ENCODE results near the gene GTF2A1.

The GTF2A1 gene

DNA sequence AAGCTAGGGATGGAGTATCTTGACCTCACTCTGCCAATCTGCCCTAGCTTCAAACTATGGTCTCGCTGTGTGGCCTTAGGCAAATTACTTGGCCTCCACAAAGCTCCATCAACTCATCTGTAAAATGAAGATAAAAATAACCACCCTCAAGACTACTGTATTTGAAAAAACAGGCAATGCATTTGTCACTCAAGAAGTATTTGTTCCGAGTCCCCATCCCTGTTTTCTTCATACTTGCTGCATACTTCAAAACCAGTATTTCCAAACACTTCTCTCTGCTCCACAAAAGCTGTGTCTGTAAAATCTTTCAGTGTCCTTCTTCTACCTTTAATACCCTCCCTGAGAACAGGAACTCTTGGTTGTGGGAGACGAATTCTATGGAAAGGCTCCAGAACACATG lies 47.9 kb downstream of the GTF2A1 start:
- peak; percentile 6 for DNase-seq

DNA sequence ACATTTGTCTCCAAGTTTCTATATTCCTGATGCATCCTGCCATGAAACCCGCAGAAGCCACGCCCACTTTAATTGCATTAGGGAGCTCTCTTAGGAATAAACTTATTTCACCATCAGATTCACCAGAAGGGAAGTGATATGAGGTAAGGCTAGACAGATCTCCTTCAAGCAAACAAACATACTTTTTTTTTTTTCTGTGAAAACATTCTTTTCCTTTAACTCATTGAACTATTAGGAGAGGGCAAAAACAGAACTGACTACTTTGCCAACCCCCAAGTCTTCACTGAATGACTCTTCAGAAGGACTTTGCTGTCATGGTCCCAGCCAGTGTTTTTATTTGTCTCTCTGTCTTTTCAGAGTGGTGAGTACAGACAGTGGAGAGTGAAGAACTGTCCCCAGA lies 48.4 kb downstream of the GTF2A1 start:
- DNase-seq, result peak; percentile 2

GRCh38 chr14:81170829-81171195 lies 49.9 kb downstream of the GTF2A1 start:
- no peak for DNase-seq

DNA sequence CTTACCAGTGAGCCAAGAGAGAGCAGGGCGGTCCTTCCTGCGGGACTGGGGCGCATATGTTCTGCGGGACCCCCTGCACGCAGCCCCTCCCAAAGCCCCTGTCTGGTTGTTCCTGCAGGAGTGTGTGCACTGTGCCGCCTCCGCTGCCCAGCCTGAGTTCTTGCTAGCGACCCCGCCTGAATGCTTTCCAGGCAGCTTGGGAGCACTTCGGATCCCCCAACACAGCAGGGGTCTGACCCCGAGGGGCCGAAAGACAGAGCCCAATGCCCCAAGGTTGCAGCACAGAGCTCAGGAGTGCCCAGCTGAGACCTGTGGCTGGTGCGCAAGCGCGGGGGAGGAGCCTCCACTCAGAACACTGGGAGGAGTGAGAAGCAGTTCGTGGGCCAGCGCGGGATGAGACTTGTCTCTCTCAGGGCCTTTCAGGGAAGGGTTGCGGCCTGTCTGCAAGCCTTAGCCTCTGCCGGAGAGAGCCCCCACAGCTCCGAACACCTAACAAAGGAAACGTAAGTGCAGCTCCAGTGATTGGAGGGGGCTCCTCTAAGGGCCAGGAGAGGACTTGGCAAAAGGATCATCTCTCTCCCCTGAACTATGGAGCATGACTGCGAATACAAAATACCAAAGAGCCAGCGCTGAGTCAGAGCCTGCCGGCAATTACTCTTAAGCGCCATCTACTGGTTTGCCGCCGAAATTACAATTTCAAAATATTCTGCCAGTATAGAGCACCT lies 50.5 kb downstream of the GTF2A1 start:
- DNase-seq, result peak; percentile 86

DNA sequence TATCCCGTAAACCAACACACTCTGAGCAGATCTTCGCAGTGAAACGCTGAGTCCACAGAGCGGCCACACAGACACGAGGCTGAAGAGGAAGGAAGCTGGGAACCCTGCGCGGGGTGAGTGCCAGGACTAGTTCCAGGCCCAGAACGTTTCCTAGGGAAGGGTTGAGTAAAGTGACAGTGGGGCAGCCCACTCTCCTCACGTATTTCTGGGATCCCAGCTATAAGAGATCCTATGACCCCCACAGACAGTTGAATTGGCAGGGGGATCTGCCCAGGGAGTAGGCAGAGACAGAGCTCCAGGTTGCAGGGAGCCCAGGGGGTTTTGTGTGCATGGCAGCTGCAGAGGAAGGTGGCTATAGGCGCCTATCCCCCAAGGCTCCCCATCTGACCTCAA lies 51.1 kb downstream of the GTF2A1 start:
- DNase-seq, result peak; percentile 13

- no peak for DNase-seq
Measured at GRCh38 chr14:81169267-81169666, 51.5 kb downstream of the GTF2A1 start.

DNA sequence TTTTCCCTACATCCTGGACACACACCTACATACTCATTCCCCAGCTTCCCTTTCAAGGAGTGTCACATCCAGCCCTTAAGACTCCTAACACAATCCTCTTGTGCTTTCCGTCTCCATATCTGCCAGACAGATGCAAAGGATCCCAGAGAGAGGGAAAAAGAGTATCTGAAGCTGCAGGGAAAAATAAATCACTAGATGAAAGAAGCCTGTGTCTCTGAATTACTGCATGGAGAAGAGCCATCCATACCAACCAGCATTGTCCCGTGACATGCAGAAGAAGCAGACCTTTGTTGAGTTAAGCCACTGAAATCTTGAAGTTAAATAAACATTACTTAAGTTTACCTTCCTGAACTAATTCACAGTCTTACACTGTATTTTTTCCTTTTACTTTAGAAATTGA lies 54.6 kb downstream of the GTF2A1 start:
- no peak for DNase-seq

- no peak for DNase-seq
Measured at GRCh38 chr14:81165188-81165587, 55.6 kb downstream of the GTF2A1 start.

DNA sequence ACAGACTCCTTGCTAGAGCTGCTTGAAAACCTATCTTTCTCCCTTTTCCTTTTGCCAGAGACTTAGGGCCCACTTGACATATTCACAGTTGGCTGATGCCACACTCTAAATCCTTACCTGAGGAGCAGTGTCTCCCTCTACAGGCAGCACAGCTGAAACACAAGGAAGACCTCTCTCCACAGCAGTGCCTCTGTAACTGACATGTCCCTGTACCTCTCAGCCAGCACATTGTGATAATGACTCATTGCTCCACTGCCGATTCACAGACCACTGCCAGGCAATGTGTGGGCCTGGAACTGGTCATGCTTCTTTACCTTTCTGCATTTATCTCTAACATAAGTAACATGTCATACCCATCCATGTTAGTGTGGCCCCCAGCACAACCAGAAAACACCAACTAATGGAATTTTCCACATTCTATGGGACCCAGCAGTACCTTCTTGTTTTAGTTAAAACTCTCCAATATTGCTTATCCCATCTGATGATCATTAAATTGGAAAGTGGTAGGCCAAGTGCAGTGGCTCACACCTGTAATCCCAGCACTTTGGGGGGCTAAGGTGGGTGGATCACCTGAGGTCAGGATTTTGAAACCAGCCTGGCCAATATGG lies 56.5 kb downstream of the GTF2A1 start:
- peak; percentile 71 for DNase-seq

DNA sequence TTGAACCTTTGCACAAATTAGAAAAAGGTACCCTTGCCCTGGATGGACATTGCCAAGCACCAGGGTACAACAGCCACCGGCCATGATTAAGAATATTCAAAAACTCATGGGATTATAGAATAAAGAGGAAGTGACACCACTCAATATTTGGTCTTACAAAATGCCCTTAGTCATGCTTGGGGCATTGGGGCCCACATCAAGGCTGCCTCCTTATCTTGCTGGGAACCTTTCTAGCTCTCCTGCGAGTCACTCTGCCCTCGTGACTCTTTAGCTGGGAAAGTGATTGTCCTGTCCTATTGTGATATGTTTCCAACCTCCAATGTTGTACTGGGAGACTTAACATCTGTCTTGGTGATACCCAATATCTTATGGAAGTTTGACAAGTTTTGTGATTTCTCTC lies 57.8 kb downstream of the GTF2A1 start:
- peak; percentile 5 for DNase-seq

DNA sequence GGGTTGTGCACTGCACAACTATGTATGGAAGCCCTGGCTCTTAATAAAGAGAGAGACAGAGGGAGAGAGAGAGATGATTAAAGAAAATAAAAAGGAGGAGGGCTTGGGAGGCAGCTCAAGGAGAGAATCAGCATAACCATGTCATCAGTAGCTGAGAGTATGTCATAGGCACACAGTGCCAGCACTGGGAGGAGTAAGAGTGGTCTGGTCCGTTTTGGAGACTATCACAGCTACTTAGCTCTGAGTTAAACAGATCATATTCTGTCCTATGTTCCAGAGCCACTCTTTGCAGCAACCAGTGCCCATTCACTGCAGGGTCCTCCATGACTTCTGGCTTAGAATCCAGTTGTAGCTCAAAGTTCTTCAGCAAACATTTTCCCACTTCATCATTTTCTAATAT lies 59.0 kb downstream of the GTF2A1 start:
- no peak for DNase-seq

GRCh38 chr14:81161088-81161487 lies 59.7 kb downstream of the GTF2A1 start:
- no peak for DNase-seq

GRCh38 chr14:81157431-81157830 lies 63.3 kb downstream of the GTF2A1 start:
- peak; percentile 53 for DNase-seq

- DNase-seq, result no peak
Measured at GRCh38 chr14:81153187-81153586, 67.6 kb downstream of the GTF2A1 start.

DNA sequence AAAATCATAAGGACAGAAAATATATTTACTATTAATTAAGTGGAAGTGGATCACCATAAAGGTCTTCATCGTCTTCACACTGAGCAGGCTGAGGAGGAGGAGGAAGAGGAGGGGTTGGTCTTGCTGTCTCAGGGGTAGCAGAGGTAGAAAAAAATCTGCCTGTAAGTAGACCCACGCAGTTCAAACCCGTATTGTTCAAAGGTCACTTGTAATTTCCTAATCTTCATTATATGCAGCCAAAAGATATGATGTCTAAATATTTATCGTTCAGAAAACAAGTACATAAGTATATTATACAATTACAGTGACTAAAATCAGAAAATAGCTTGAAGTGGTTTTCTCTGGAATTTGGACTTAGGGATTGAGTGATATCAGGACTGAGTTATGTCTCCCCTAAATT lies 72.1 kb downstream of the GTF2A1 start:
- no peak for DNase-seq

DNA sequence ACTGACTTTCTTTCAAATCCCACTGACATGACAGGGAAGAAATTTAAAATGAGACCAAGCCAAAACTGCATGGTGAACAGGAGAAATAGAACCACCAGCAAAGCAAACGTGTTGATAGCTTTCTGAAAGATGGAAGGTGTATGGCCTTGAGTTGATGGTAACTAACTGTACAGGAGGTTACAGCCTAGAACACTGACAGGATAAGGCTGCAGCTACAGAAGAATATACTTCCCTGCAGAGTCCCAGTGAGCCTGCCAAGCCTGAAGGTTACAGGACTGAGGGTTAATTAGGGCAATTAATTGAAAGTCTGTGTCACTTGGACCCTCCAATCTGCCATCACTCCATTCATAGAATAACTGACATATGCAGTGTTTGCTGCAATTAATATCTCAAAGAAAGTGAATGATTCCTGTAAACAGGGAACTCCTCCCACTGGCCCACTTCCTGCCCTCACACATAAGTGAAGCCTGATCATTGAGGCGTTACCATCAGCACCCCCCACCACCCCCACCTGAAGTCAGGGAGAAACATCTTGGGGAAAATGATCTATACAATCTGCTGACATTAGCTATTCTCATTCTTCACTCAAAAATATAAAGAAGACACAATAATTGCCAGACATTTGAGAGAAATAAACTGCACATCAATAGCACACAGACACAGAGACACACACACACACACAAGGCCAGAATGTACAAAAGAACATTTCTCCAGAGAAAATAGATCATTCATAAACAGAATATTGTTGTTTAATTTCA lies 73.4 kb downstream of the GTF2A1 start:
- no peak for DNase-seq

- DNase-seq, result no peak
Measured at GRCh38 chr14:81144824-81145603, 75.7 kb downstream of the GTF2A1 start.

GRCh38 chr14:81143793-81144192 lies 77.0 kb downstream of the GTF2A1 start:
- no peak for DNase-seq

- no peak for DNase-seq
Measured at GRCh38 chr14:81141426-81141825, 79.3 kb downstream of the GTF2A1 start.

DNA sequence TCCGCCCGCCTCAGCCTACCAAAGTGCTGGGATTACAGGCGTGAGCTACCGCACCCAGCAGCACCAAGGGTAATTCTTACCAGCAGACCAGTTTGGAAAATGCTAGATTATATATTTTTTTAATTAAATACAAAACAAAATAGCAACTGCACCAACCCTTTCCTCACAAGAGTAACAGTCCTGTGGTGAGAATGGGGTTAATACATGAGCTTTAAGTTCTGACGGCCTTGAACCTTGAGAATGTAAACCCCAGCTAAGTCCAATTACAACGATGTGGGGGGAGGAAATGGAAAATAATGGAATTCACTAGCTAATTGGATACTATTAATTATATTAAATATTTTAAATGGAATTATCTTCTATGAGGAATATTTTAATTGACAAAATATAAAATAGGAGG lies 82.3 kb downstream of the GTF2A1 start:
- DNase-seq, result no peak

- DNase-seq, result peak; percentile 48
Measured at GRCh38 chr14:81137316-81137715, 83.4 kb downstream of the GTF2A1 start.

- DNase-seq, result no peak
Measured at GRCh38 chr14:81133400-81133799, 87.4 kb downstream of the GTF2A1 start.

- DNase-seq, result no peak
Measured at GRCh38 chr14:81132468-81132867, 88.3 kb downstream of the GTF2A1 start.

Measured in fibroblast of upper back skin (primary cell).